Activated gamma-delta T cell treated with anti-CD3 and anti-CD28 coated beads, Interleukin-2, amount 50 U/mL, for 16 hours (primary cell): ENCODE results near the gene ANKRD9.
"Not testable (repeated sequence)": the region's sequence is repeated elsewhere in the genome, so short reads cannot be mapped to it uniquely, and the experiment has no call there.

Source experiments
- DNase-seq: peaks from one replicate; pipeline ENCODE4 v3.0.0-alpha.2; 2020; ENCODE audit warnings: low read depth

ANKRD9 gene

DNA sequence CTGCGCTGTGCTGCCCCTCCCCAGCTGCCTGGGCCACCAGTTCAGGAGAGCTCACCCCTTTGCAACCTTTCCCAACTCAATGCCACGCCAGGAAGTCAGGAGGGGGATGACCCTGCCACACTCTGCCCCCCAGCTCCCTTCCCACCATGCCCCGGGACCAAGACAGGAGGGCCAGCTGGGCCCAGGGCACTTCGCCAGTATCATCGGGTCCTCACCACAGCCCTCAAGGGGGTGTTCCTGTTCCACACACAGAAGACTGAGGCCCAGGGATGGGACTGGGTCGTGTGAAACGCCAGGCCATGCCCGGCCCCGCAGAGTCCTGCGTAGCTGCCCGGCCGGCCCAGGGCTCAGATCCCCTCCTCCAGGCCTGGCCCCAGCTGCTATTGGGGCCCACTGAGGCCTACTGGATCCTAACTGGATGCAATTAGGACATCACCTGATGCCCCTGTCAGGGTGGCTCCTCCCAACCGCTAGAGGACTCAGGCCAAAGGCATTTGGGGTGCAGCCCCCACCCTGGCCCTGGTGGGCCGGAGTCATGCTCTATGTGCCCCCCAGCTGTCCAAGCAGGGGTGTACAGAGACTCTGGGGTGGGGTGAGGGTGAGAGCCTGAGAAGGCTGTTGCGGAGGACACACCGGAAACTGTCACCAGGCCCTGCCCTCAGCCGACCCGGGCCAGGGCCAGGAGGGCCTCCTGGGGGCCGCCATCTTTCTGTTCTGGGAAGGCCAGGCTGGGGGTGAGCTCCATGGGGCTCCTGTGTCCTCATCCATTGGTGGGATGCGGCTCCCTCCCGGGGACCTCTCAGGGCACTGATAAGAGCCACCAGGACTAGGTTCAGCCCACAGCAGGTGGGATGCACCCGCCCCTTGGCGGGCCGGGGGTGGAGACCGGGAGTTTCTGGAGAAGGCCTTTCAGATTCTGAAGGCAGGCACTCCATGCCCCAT, 29.3 kb upstream of the ANKRD9 start:
- no peak for DNase-seq

DNA sequence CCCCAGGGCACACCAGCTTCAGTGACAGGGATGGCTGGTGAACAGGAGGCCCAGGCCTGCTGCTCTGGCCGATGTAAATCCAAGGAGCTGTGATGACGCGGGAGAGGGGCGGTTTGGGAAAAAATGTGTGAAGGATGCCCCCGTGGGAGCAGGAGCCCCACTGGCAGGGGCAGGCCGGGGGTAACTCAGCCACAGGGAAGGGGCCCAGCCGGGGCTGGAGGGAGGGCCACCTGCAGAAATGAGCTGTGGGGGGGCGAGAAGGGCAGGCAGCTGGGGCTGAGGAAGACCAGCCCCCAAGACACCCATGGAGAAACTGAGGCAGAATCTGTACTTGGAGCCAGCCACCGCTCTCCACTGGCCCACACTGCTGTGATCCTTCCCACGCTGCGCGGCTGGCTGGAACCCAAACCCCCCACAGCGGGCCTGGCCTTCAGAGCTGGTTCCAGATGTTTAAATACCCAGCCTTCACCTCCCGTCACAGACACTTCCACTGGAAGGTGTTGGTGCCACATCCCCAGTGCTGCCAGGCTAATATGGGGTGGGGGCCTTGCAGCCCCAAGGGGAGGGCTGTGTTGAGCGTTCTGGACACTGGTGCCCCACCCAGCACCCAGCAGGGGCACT, 28.5 kb upstream of the ANKRD9 start:
- DNase-seq: no peak

- DNase-seq: no peak
These were observed 22.7 kb upstream of the ANKRD9 start for GRCh38 chr14:102532204-102532658.

DNA sequence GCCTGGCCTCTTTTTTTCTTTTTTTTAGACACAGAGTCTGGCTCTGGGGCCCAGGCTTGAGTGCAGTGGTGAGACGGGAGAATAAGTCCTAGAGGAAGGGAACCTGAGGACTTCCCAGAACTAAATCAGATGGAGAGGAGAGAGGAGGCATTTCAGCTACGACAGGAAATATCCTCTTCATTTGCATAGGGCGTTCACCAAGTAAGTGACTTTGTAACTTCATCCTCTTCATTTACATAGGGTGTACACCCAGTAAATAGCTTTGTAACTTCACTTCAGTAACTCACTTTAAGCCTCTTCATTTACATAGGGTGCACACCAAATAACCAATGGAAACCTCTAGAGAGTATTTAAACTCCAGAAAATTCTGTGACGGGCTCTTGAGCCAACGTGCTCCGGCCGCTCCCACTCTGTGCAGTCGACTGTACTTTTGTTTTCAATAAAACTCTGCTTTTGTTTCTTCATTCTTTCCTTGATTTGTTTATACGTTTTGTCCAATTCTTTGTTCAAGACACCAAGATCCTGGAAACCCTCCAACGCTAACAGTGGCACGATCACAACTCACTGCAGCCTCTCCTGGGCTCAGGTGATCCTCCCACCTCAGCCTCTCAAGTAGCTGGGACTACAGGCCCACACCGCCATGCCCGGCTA, 21.4 kb upstream of the ANKRD9 start:
- no peak for DNase-seq

DNA sequence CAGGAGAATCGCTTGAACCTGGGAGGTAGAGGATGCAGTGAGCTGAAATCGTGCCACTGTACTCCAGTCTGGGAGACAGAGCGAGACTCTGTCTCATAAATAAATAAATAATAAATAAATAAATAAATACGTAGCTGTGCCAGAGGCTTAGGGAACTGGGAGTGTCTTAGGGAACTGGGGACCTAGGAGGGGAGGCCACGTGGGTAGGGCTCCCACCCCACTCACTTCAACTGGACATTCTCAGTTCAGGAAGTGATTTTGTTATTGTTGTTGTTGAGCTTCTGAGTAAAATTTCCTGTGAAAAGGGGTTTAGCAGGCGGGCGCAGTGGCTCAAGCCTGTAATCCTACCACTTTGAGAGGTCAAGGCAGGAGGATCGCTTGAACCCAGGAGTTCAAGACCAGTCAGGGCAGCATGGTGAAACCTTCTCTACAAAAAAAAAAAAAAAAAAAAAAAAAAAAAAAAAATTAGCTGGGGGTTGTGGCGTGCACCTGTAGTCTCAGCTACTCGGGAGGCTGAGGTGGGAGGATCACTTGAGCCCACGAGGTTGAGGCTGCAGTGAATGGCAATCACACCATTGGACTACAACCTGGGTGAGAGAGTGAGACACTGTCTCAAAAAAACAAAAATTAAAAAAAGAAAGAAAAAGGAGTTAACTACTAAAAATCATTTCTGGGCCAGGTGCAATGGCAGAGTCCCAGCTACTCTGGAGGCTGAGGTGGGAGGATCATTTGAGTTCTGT, 19.0 kb upstream of the ANKRD9 start:
- DNase-seq: no peak

DNA sequence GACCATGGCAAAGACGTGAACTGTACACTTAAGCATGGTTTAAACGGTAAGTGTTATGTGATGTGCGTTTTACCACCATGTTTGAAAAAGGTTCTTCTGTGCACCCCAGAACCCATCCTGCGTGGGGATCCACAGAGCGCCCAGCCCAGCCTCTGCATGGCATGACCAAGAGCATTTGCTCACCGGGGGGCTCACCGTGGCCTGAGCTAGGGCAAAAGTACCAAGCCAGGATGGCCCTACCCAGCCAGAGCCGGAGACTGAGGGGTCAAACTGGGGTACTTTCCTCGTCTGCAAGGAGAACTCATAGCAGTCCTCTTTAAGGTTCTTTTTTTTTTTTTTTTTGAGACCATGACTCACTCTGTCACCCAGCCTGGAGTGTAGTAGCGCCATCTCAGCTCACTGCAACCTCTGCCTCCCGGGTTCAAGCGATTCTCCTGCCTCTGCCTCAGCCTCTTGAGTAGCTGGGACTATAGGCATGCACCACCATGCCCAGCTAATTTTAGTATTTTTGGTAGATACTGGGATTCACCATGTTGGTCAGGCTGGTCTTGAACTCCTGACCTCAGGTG, 16.4 kb upstream of the ANKRD9 start:
- no peak for DNase-seq

GRCh38 chr14:102525219-102525928, 15.8 kb upstream of the ANKRD9 start:
- DNase-seq: no peak

DNA sequence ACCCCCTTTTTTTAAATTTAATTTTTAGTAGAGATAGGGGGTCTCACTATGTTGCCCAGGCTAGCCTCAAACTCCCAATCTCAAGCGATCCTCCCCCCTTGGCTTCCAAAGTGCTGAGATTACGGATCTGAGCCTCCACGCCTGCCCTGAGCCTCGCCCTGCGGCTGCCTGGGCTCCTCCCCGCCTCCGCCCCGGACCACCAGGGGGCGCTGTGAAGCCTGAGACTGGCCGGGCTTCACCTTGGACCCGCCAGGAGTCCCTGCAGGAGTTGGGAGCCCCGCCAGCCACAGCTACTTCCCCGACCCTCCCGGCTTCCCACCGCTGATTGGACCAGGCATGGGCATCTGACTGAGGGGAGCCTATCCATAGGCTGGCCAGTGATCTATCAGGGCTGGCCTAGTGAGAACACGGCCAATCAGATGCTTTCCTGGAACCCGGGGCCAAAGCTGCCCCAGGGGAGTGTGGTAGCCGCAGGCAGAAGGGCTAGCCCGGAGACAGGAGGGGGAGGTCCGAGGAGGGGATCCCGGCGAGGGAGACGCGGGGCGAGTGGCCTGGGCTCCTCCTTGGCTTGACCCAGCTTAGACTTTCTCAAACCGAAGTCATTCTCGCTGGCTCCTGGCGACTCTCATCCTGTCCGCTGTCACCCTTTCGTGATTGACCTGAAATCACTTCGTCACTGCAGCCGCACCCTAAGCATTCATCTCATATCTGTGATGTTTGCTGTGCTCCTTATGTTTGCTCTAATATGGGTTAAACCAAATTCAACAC, 15.1 kb upstream of the ANKRD9 start:
- peak; percentile 90 for DNase-seq

GRCh38 chr14:102523569-102524450, 14.2 kb upstream of the ANKRD9 start:
- DNase-seq: no peak

DNA sequence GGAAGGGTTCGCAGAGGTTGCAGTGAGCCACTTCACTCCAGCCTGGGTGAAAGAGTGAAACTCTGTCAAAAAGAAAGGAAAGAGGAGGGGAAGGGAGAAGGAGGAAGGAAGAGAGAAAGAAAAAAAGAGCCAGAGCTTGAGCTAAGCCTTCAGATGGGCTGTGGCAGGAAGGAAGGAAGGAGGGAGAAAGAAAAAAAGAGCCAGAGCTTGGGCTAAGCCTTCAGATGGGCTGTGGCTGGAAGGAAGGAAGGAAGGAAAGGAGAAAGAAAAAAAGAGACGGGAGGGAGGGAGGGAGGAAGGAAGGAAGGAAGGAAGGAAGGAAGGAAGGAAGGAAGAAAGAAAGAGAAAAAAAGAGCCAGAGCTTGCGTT, 13.6 kb upstream of the ANKRD9 start:
- no peak for DNase-seq

GRCh38 chr14:102519709-102520108, 10.1 kb upstream of the ANKRD9 start:
- not testable (repeated sequence) for DNase-seq

GRCh38 chr14:102518063-102518648, 8.6 kb upstream of the ANKRD9 start:
- no peak for DNase-seq

- no peak for DNase-seq
These were observed 8.0 kb upstream of the ANKRD9 start for GRCh38 chr14:102517392-102518062.

DNA sequence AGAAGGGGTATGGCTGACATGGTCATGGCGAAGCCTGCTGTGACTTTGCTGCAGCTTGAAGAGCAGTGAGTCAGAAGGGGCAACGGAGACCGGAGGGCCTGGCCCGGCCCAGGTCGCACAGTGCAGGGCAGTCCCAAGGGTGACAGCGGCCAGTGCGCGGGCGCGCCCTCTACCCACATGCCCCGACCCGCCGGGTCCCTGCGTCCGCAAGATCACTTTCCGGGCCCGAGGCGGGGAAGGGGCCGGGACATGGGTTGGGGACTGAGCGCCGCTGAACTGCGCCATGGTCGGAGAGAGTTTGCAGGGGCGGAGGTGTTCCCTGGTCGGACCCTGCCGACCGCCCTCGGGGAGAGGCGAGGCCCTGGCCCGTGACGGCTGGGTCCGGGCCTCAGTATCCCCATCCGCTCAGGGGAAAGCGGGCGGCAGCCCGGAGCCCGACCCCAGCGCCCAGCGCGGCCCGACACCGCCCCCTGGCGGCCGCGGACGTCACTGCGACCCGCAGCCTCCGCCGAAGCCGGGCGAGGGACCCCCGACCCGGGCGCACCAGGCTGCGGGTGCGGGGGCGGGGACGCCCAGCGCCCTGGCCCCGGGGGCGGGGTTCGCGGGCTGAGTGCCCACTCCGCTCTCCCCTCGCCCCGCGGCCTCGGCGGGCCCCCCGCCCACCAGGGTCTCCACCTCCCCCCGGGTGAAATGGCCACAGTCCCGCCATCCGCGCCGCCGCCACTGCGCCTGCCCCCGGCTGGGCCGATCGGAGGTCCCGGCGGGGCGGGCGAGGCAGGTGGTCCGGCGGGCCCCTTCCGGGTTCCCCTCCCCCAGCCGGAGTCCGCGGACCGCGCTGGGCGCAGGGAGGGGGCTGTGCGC, 7.2 kb upstream of the ANKRD9 start:
- peak; percentile 52 for DNase-seq

DNA sequence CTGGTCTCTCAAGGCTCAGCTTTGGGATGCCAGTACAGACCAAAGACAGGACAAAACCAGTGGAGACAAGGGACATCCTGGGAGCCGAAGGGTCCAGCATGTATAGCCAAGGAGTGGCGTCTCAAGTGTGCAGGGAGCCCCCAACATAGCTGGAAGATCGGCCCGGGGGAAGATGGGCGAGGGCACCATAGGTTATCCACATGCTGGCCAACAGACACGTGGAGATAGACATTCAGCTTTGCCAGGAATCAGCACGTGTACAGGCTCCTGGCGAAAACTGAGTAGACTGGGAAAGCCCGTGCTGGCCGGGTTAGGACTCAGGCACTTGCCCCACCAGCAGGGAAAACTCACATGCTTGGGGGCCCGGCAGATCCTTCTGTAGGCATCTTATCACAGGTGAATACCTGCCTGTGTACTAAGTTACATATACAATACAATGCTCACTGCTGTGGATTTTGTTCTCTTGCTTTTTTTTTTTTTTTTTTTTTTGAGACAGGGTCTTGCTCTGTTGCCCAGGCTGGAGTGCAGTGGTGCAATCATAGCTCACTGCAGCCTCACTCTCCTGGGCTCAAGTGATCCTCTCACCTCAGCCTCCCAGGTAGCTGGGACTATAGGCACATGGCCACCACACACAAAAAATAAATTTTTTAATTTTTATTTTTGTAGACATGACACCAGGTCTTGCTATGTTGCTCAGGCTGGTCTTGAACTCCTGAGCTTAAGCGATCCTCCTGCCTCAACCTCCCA, 5.6 kb upstream of the ANKRD9 start:
- DNase-seq: no peak

DNA sequence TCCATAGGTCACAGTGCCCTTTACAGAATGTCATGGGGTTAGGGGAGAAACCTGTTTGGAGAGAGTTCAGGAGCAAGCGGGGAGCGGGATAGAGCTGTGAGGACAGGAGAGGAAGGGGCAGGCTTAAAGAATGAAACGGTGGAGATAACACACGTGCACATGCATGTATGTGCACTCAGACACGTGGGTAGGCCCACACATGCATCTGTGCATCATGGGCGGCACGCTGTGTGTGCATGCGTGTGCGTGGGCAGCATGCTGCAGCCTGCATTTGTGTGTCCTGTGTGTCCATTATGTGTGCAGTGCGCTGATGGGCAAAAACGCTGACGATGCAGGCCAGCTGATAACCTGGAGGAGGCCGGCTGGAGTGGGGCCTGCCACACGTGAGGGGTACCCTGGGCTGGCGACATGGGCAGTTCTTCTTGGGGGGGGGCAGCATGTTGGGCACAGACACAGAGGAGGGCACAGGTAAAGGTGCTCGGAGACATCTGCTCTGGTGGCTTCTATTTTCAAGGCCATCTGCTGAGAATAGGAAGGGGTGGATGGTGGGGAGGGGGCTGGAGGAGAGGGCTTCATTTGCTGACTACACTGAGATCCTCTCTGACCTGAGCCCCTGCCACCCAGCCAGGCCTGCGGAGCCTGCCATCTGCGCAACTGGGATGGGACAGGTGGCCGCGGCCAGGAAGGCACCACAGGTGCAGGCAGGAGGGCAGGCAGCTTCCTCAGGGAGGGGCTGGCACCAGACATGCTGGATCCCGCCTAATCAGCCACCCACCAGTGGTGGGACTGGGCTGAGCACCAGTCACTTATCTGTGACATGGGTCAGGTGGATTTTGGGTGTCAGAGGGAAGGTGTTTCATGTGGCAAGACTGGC, 4.6 kb upstream of the ANKRD9 start:
- no peak for DNase-seq
